ENCODE measurements around the gene ALKBH4. TPM values are rescaled to one million over a fixed set of nuclear protein-coding genes. Genes with fewer than 3 reads are reported as not detected.

ALKBH4 gene
- polyA plus RNA-seq, 1 donor (not counting 4 experiments of a cell fraction or from before 2014, with no cell fraction given): 3.1 TPM

- FAIRE-seq (no peak), DNase-seq (ENCODE audit: low read depth, low spot score) (no peak)
- Histone ChIP-seq H4K20me1 (ENCODE audit: control insufficient read depth, extremely low read depth, insufficient read depth, low read length) (no peaks in the 10 kb centered on the region), H3K9me1 (ENCODE audit: control insufficient read depth, extremely low read depth, insufficient read depth, low read length) (no peaks in the 10 kb centered on the region), H3K9ac (ENCODE audit: control insufficient read depth, extremely low read depth, insufficient read depth, low read length) (no peak overlapping the region), H3K4me3 (ENCODE audit: control insufficient read depth in 2 of 3, extremely low read depth in 1 of 3, insufficient read depth in 2 of 3, low read depth in 1 of 3, low read length in 3 of 3) (no peak overlapping the region), H3K27ac (ENCODE audit: control insufficient read depth, insufficient read depth, low read length) (no peak overlapping the region), H3K27me3 (ENCODE audit: control insufficient read depth, extremely low read depth, insufficient read depth, low read length) (no peaks in the 10 kb centered on the region), H3K4me2 (ENCODE audit: control insufficient read depth, extremely low read depth, insufficient read depth, low read depth, low read length) (no peak overlapping the region), H3K36me3 (ENCODE audit: control insufficient read depth in 2 of 2, extremely low read depth in 1 of 2, insufficient read depth in 2 of 2, low read length in 2 of 2) (peaks cover 7 to 14% of the 10 kb centered on the region in 2 experiments), H3K4me1 (ENCODE audit: control insufficient read depth, extremely low read depth, insufficient read depth, low read length) (peaks cover 12% of the 10 kb centered on the region), H3K9me3 (ENCODE audit: control insufficient read depth, low read depth, low read length) (no peaks in the 10 kb centered on the region), H2AFZ (ENCODE audit: control insufficient read depth, low read length) (no peak overlapping the region), H3K79me2 (ENCODE audit: control insufficient read depth, insufficient read depth, low read length) (no peaks in the 10 kb centered on the region)
- dilution Hi-C loops (cut with MboI; ENCODE audit: extremely low pct_ligation_motif_present, low sequenced_read_pairs): no loop called here
- no peak for TF ChIP-seq EZH2 (IDR thresholded peaks at IDR 0.05; ENCODE audit: low read length)
- TF ChIP-seq CTCF (optimal IDR thresholded peaks at IDR 0.05 in 1 of 3, IDR thresholded peaks at IDR 0.05 in 1 of 3, conservative IDR thresholded peaks at IDR 0.05 in 1 of 3; ENCODE audit: extremely low read depth in 1 of 3, insufficient read depth in 2 of 3, low read length in 3 of 3): no peak
These were observed 37.7 kb downstream of the ALKBH4 start for GRCh38 chr7:102427019-102427405.

DNA sequence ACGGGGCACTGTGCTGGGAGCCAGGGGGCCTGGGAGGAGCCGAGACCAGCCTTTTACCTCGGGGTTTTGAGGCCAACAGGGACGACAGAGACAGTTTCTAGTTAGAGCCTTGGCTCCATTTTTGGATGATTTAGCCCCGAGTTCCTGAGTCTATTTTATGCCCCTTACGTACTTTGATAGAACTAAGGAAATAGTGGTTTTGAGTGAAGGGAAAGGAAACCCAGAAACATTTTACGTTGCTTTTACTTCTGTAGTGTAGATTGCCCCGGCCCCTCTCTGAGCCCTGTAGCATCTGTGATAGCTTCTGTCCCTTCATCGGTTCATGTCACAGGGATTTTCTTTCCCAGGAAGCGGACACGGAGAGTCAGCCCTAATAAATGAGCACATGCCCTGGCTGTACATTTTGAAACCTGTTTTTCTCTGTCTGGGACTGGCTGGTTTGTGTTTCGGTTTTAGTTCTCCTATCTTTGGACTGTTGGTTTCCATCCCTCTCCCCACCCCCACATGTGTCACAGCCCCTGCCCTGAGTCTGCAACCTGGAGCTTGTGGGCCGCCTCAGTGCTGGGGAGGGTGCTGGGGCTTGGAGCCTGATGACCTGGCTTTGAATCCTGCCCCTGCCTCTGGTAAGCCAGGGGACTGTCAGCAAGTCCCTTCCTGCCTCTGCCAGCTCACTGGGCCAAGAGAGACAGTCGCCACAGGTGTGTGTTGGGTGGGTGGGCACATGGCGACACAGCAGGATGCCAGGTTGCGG lies 38.2 kb downstream of the ALKBH4 start:
- Histone ChIP-seq H3K9me1 (ENCODE audit: control insufficient read depth, extremely low read depth, insufficient read depth, low read length) (no peaks in the 10 kb centered on the region), H3K27ac (ENCODE audit: control insufficient read depth, insufficient read depth, low read length) (no peak overlapping the region), H3K79me2 (ENCODE audit: control insufficient read depth, insufficient read depth, low read length) (no peaks in the 10 kb centered on the region), H3K36me3 (ENCODE audit: control insufficient read depth in 2 of 2, extremely low read depth in 1 of 2, insufficient read depth in 2 of 2, low read length in 2 of 2) (peaks cover 7 to 18% of the 10 kb centered on the region in 2 experiments), H3K4me3 (ENCODE audit: control insufficient read depth in 2 of 3, extremely low read depth in 1 of 3, insufficient read depth in 2 of 3, low read depth in 1 of 3, low read length in 3 of 3) (no peak overlapping the region), H3K4me2 (ENCODE audit: control insufficient read depth, extremely low read depth, insufficient read depth, low read depth, low read length) (no peak overlapping the region), H4K20me1 (ENCODE audit: control insufficient read depth, extremely low read depth, insufficient read depth, low read length) (no peaks in the 10 kb centered on the region), H3K9ac (ENCODE audit: control insufficient read depth, extremely low read depth, insufficient read depth, low read length) (no peak overlapping the region), H3K9me3 (ENCODE audit: control insufficient read depth, low read depth, low read length) (no peaks in the 10 kb centered on the region), H3K4me1 (ENCODE audit: control insufficient read depth, extremely low read depth, insufficient read depth, low read length) (peaks cover 6% of the 10 kb centered on the region), H2AFZ (ENCODE audit: control insufficient read depth, low read length) (no peak overlapping the region), H3K27me3 (ENCODE audit: control insufficient read depth, extremely low read depth, insufficient read depth, low read length) (no peaks in the 10 kb centered on the region)
- FAIRE-seq: no peak
- dilution Hi-C loops (cut with MboI; ENCODE audit: extremely low pct_ligation_motif_present, low sequenced_read_pairs): no loop called here
- no peak for DNase-seq (ENCODE audit: low read depth, low spot score)
- TF ChIP-seq CTCF (optimal IDR thresholded peaks at IDR 0.05 in 1 of 3, IDR thresholded peaks at IDR 0.05 in 1 of 3, conservative IDR thresholded peaks at IDR 0.05 in 1 of 3; ENCODE audit: extremely low read depth in 1 of 3, insufficient read depth in 2 of 3, low read length in 3 of 3): no peak
- TF ChIP-seq EZH2 (IDR thresholded peaks at IDR 0.05; ENCODE audit: low read length): no peak
